ENCODE measurements around the gene C17orf50. TPM values are rescaled to one million over a fixed set of nuclear protein-coding genes. Genes with fewer than 3 reads are reported as not detected.

The C17orf50 gene
- total RNA-seq, result not detected
- polyA plus RNA-seq (2013, experiment 1 of 2), result 0.13 TPM
- 0.11 TPM for polyA plus RNA-seq (2013, experiment 2 of 2)
- 0 to 0.36 (median 0) reads per million in 172 experiments for total RNA-seq

GRCh38 chr17:35760587-35760986, at the start of gene C17orf50:
TSS of gene C17orf50 (plus strand) at chr17:35760887. CDS start at chr17:35760942, 55 bp downstream.
- intact Hi-C loops (cut with DNase I, micrococcal nuclease), result loop anchor here in 1 of 2 experiments (10.0 kb wide), 1 partner anchor 384 kb away; no protein-coding TSS in a partner anchor
- Mint-ChIP-seq H3K4me1 (ENCODE audit: low read depth) (peaks cover 7% of the 10 kb centered on the region), H3K27ac (no peak within 1 kb of the TSS), H3K4me3 (peak within 1 kb of the TSS; percentile 30), H3K27me3 (no peaks in the 10 kb centered on the region), H3K36me3 (ENCODE audit: low read depth) (no peaks in the 10 kb centered on the region), H3K9me3 (no peaks in the 10 kb centered on the region)
- no peaks in the 10 kb centered on the region for H3K9me3 ChIP-seq (ENCODE audit: control insufficient read depth in 1 of 2, insufficient read depth in 1 of 2, low read length in 2 of 2)
- no peak within 1 kb of the TSS for H3K4me3 ChIP-seq (ENCODE audit: low read length)
- no peaks in the 10 kb centered on the region for H3K36me3 ChIP-seq (ENCODE audit: insufficient read depth, low read length)
- ATAC-seq (ENCODE audit: poor library complexity) (no peak), DNase-seq (no peak)
- no peak for TF ChIP-seq CTCF (IDR thresholded peaks at IDR 0.05)
- H3K4me1 ChIP-seq (ENCODE audit: insufficient read depth, low read length), result peaks cover 12% of the 10 kb centered on the region
- ChIA-PET CTCF (interaction anchor here (1.7 kb wide), 1 partner anchor 48 kb away, joined by 4 read pairs; the partner anchor contains the start of gene TAF15), POLR2A (no interaction called here)
- no peak within 1 kb of the TSS for H3K27ac ChIP-seq (ENCODE audit: low read depth in 1 of 2, low read length in 2 of 2)
- no peaks in the 10 kb centered on the region for H3K27me3 ChIP-seq (ENCODE audit: control insufficient read depth in 1 of 2, insufficient read depth in 2 of 2, low read length in 2 of 2)

- POLR2A ChIA-PET, result no interaction called here
- Mint-ChIP-seq H3K4me1 (ENCODE audit: low read depth) (peaks cover 49% of the 10 kb centered on the region), H3K36me3 (ENCODE audit: low read depth) (peaks cover 42% of the 10 kb centered on the region), H3K27me3 (no peaks in the 10 kb centered on the region), H3K4me3 (no peak overlapping the region), H3K9me3 (no peaks in the 10 kb centered on the region), H3K27ac (peak overlapping the region; percentile 40)
- H3K4me1 ChIP-seq (ENCODE audit: insufficient read depth, low read length), result peaks cover 25% of the 10 kb centered on the region
- intact Hi-C loops (cut with DNase I, micrococcal nuclease), result no loop called here
- H3K4me3 ChIP-seq (ENCODE audit: low read length), result no peak overlapping the region
- H3K36me3 ChIP-seq (ENCODE audit: insufficient read depth, low read length), result peaks cover 52% of the 10 kb centered on the region
- H3K27me3 ChIP-seq (ENCODE audit: control insufficient read depth in 1 of 2, insufficient read depth in 2 of 2, low read length in 2 of 2), result no peaks in the 10 kb centered on the region
- no peaks in the 10 kb centered on the region for H3K9me3 ChIP-seq (ENCODE audit: control insufficient read depth in 1 of 2, insufficient read depth in 1 of 2, low read length in 2 of 2)
- ATAC-seq (ENCODE audit: poor library complexity) (no peak), DNase-seq (no peak)
- H3K27ac ChIP-seq (ENCODE audit: low read depth in 1 of 2, low read length in 2 of 2), result no peak overlapping the region
- CTCF ChIA-PET, result interaction anchor here (1.2 kb wide), 1 partner anchor 15 kb away, joined by 4 read pairs; no protein-coding TSS in a partner anchor
- TF ChIP-seq CTCF (IDR thresholded peaks at IDR 0.05), result no peak
These were observed 49.7 kb upstream of the C17orf50 start for GRCh38 chr17:35710950-35711349.

- peaks cover 34% of the 10 kb centered on the region for H3K36me3 Mint-ChIP-seq (ENCODE audit: low read depth)
- Histone ChIP-seq H3K27me3 (ENCODE audit: control insufficient read depth in 1 of 2, insufficient read depth in 2 of 2, low read length in 2 of 2) (no peaks in the 10 kb centered on the region), H3K4me3 (ENCODE audit: low read length) (no peak overlapping the region), H3K4me1 (ENCODE audit: insufficient read depth, low read length) (peaks cover 18% of the 10 kb centered on the region), H3K9me3 (ENCODE audit: control insufficient read depth in 1 of 2, insufficient read depth in 1 of 2, low read length in 2 of 2) (no peaks in the 10 kb centered on the region), H3K36me3 (ENCODE audit: insufficient read depth, low read length) (peaks cover 69% of the 10 kb centered on the region), H3K27ac (ENCODE audit: low read depth in 1 of 2, low read length in 2 of 2) (no peak overlapping the region)
- no peak overlapping the region for H3K4me3 Mint-ChIP-seq
- peak in 1 of 14 experiments; percentile 53 for DNase-seq
- H3K27me3 Mint-ChIP-seq, result no peaks in the 10 kb centered on the region
- peaks cover 29% of the 10 kb centered on the region for H3K4me1 Mint-ChIP-seq (ENCODE audit: low read depth)
- H3K9me3 Mint-ChIP-seq, result no peaks in the 10 kb centered on the region
- H3K27ac Mint-ChIP-seq, result no peak overlapping the region
- no peak for ATAC-seq (ENCODE audit: poor library complexity)
- intact Hi-C loops (cut with DNase I, micrococcal nuclease), result no loop called here
- CTCF ChIA-PET, result no interaction called here
- TF ChIP-seq CTCF (IDR thresholded peaks at IDR 0.05), result no peak
- POLR2A ChIA-PET, result interaction anchor here (0.6 to 0.7 kb wide), 2 partner anchors 9 to 16 kb away, joined by 3 read pairs; no protein-coding TSS in a partner anchor
These were observed 47.5 kb upstream of the C17orf50 start for GRCh38 chr17:35713069-35713728.

Measured in CD4-positive, alpha-beta T cell (primary cell).